Measurements from ENCODE around the gene DTD1. TPM values are rescaled to one million over a fixed set of nuclear protein-coding genes. Genes with fewer than 3 reads are reported as not detected.
A peak's percentile ranks its signal among the peaks of the same experiment; 100 is the strongest.

Gene DTD1
- total and polyA plus RNA-seq, 2 experiments from 2014 or later: 73.3 to 77.7 TPM

DNA sequence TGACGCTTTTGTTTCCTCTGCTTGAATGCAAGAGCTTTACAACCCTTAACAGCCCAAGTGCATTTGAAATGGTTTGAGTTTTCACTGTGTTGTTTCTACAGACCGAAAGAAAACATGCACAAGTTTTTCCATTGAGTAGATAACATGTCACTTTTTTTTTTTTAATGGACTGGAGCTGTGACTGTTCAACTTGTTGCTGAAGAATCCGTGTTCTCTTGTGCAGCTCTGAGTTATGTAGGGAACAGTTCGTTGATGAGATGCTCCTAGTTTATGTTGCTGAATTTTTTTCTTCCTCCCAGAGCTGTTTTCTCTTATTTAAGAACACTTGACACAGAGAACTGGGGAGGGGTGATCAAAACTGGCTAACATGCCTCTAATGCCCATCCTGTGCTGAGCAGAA is 89.3 kb downstream of the DTD1 start:
- 80 to 82% methylated on average over 4 of the region's 4 CpGs for WGBS, 2 experiments (ENCODE audit: low coverage in 1 of 2, low lambda C conversion rate in 2 of 2, missing lambda C conversion rate in 2 of 2)
- Histone ChIP-seq H3K9me2 (ENCODE audit: insufficient read depth) (no peaks in the 10 kb centered on the region), H3K79me2 (ENCODE audit: insufficient read depth) (no peaks in the 10 kb centered on the region; the same call in 1 of the 2 replicates)

GRCh38 chr20:18678549-18679419 is 90.9 kb downstream of the DTD1 start:
- Histone ChIP-seq H4K20me1 (ENCODE audit: insufficient read depth) (no peaks in the 10 kb centered on the region), H3K27ac (no peak overlapping the region), H2AFZ (no peak overlapping the region), H3K9ac (no peak overlapping the region), H3K36me3 (ENCODE audit: low read depth) (no peaks in the 10 kb centered on the region), H3K4me3 (no peak overlapping the region), H3K9me2 (ENCODE audit: insufficient read depth) (no peaks in the 10 kb centered on the region), H3K4me2 (ENCODE audit: unreplicated experiment) (no peak overlapping the region), H3K9me3 (ENCODE audit: low read depth) (no peaks in the 10 kb centered on the region), H3F3A (ENCODE audit: insufficient read depth) (no peaks in the 10 kb centered on the region), H3K79me2 (ENCODE audit: insufficient read depth) (no peaks in the 10 kb centered on the region; the same call in 1 of the 2 replicates), H3K27me3 (replicated peaks; ENCODE audit: insufficient read depth) (no peaks in the 10 kb centered on the region), H3K4me1 (ENCODE audit: insufficient read depth) (no peaks in the 10 kb centered on the region)
- peak; percentile 4 for DNase-seq
- TF ChIP-seq EZH2phosphoT487 (IDR thresholded peaks at IDR 0.05; ENCODE audit: insufficient read depth, low read depth) (no peak), EZH2 (IDR thresholded peaks at IDR 0.05; ENCODE audit: insufficient read depth, poor library complexity, severe bottlenecking) (no peak)
- in situ Hi-C loops (cut with MboI): loop anchor here (10.0 kb wide), 1 partner anchor 56 kb away; no protein-coding TSS in a partner anchor
- 65 to 69% methylated on average over 10 of the region's 10 CpGs for WGBS, 2 experiments (ENCODE audit: low coverage in 1 of 2, low lambda C conversion rate in 2 of 2, missing lambda C conversion rate in 2 of 2)

More for the DNA sequence above, 89.3 kb downstream of the DTD1 start:
- Histone ChIP-seq H4K20me1 (ENCODE audit: insufficient read depth) (no peaks in the 10 kb centered on the region), H3K27me3 (replicated peaks; ENCODE audit: insufficient read depth) (no peaks in the 10 kb centered on the region), H3F3A (ENCODE audit: insufficient read depth) (no peaks in the 10 kb centered on the region; the same call in 1 of the 2 replicates), H3K27ac (no peak overlapping the region), H2AFZ (no peak overlapping the region), H3K4me3 (no peak overlapping the region), H3K9ac (no peak overlapping the region), H3K4me1 (ENCODE audit: insufficient read depth) (no peaks in the 10 kb centered on the region), H3K36me3 (ENCODE audit: low read depth) (no peaks in the 10 kb centered on the region), H3K9me3 (ENCODE audit: low read depth) (no peaks in the 10 kb centered on the region), H3K4me2 (ENCODE audit: unreplicated experiment) (no peak overlapping the region)
- TF ChIP-seq EZH2phosphoT487 (IDR thresholded peaks at IDR 0.05; ENCODE audit: insufficient read depth, low read depth) (no peak), EZH2 (IDR thresholded peaks at IDR 0.05; ENCODE audit: insufficient read depth, poor library complexity, severe bottlenecking) (no peak)
- no peak for DNase-seq
- in situ Hi-C loops (cut with MboI): loop anchor here (10.0 kb wide), 1 partner anchor 58 kb away; no protein-coding TSS in a partner anchor

DNA sequence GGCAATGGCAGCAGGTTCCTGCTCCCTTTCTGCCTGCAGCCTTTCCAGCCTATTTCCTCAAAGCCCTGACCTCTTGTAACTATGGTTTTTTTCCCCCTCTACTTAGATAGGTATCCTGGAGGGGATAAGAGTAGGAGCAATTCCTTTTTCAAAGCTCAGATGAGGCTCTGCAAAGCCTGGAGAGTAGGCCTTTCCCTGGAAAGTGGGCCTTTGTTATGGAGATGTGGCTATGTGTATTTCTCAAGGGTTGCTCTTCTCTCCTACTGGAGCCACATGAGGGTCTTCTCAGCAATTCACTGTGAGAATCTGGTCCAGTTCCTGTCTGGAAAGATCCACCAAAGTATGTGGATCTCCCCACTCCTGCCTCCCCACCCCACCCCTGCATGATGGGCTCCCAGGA is 96.0 kb downstream of the DTD1 start:
- no peaks in the 10 kb centered on the region for H3K27me3 ChIP-seq (replicated peaks; ENCODE audit: insufficient read depth)
- no peak overlapping the region for H3K4me2 ChIP-seq (ENCODE audit: unreplicated experiment)
- no peak overlapping the region for H3K27ac ChIP-seq
- no peak overlapping the region for H3K4me3 ChIP-seq
- H3K9me3 ChIP-seq (ENCODE audit: low read depth): no peaks in the 10 kb centered on the region
- no peak overlapping the region for H2AFZ ChIP-seq
- no peak overlapping the region for H3K9ac ChIP-seq
- H3K4me1 ChIP-seq (ENCODE audit: insufficient read depth): no peaks in the 10 kb centered on the region
- no peak for DNase-seq
- no peaks in the 10 kb centered on the region for H3K36me3 ChIP-seq (ENCODE audit: low read depth)
- in situ Hi-C loops (cut with MboI): no loop called here
- no peaks in the 10 kb centered on the region for H4K20me1 ChIP-seq (ENCODE audit: insufficient read depth)
- H3F3A ChIP-seq (ENCODE audit: insufficient read depth): no peaks in the 10 kb centered on the region
- no peak for TF ChIP-seq EZH2 (IDR thresholded peaks at IDR 0.05; ENCODE audit: insufficient read depth, poor library complexity, severe bottlenecking)
- TF ChIP-seq EZH2phosphoT487 (IDR thresholded peaks at IDR 0.05; ENCODE audit: insufficient read depth, low read depth): no peak
- no peaks in the 10 kb centered on the region; the same call in 1 of the 2 replicates for H3K79me2 ChIP-seq (ENCODE audit: insufficient read depth)
- no peaks in the 10 kb centered on the region for H3K9me2 ChIP-seq (ENCODE audit: insufficient read depth)

DNA sequence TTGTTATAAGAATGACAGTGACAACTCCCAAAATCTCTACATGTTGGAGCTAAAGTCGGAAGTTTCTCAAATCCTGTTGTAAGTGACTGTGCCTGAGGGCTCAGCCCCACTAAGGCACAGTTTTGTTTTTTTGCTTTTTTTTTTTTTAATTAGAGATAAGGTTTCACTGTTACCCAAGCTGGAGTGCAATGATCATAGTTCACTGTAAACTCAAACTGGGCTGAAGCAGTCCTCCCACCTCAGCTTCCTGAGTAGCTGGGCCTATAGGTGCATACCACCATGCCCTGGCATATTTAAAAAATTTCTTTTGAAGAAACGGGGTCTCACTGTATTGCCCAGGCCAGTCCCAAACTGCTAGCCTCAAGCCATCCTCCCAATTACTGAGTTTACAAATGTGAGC is 96.9 kb downstream of the DTD1 start:
- Histone ChIP-seq H3K9me2 (ENCODE audit: insufficient read depth) (no peaks in the 10 kb centered on the region), H3K79me2 (ENCODE audit: insufficient read depth) (no peaks in the 10 kb centered on the region; the same call in 1 of the 2 replicates), H3K4me1 (ENCODE audit: insufficient read depth) (no peaks in the 10 kb centered on the region), H3K4me2 (ENCODE audit: unreplicated experiment) (no peak overlapping the region), H3K36me3 (ENCODE audit: low read depth) (no peaks in the 10 kb centered on the region), H3F3A (ENCODE audit: insufficient read depth) (no peaks in the 10 kb centered on the region), H3K9ac (no peak overlapping the region), H3K4me3 (no peak overlapping the region), H3K9me3 (ENCODE audit: low read depth) (no peaks in the 10 kb centered on the region), H3K27me3 (replicated peaks; ENCODE audit: insufficient read depth) (no peaks in the 10 kb centered on the region), H4K20me1 (ENCODE audit: insufficient read depth) (no peaks in the 10 kb centered on the region), H2AFZ (no peak overlapping the region), H3K27ac (no peak overlapping the region)
- no peak for DNase-seq
- TF ChIP-seq EZH2 (IDR thresholded peaks at IDR 0.05; ENCODE audit: insufficient read depth, poor library complexity, severe bottlenecking): no peak
- TF ChIP-seq EZH2phosphoT487 (IDR thresholded peaks at IDR 0.05; ENCODE audit: insufficient read depth, low read depth): no peak
- 94 to 95% methylated on average over 2 of the region's 2 CpGs for WGBS, 2 experiments (ENCODE audit: low coverage in 1 of 2, low lambda C conversion rate in 2 of 2, missing lambda C conversion rate in 2 of 2)
- in situ Hi-C loops (cut with MboI): no loop called here
